HEK293T (cell line): ENCODE results near the gene CHIT1.
"Not testable (repeated sequence)": the region's sequence is repeated elsewhere in the genome, so short reads cannot be mapped to it uniquely, and the experiment has no call there.

Experiments
- ARNT ChIP-seq: fragments of 450-650 bp; IDR thresholded peaks from 2 replicates; pipeline ENCODE4 v1.6.1; 2017; ENCODE audit warnings: mild to moderate bottlenecking
- BHLHE40 ChIP-seq: fragments of 450-650 bp; IDR thresholded peaks from 2 replicates; pipeline ENCODE4 v1.6.1; 2016; ENCODE audit warnings: mild to moderate bottlenecking, moderate library complexity, borderline replicate concordance
- ELF4 ChIP-seq: fragments of 450-650 bp; IDR thresholded peaks from 2 replicates; pipeline ENCODE4 v1.6.1; 2017; ENCODE audit warnings: antibody characterized with exemption
- FOXA1 ChIP-seq: fragments of 450-650 bp; IDR thresholded peaks from 2 replicates; pipeline ENCODE4 v1.6.1; 2016; ENCODE audit warnings: mild to moderate bottlenecking
- FOXK2 ChIP-seq: fragments of 450-650 bp; IDR thresholded peaks from 2 replicates; pipeline ENCODE4 v1.6.1; 2016; ENCODE audit warnings: mild to moderate bottlenecking
- HDGF ChIP-seq: fragments of 450-650 bp; IDR thresholded peaks from 2 replicates; pipeline ENCODE4 v1.6.1; 2017; ENCODE audit warnings: antibody characterized with exemption, borderline replicate concordance
- LEF1 ChIP-seq: fragments of 450-650 bp; IDR thresholded peaks from 2 replicates; pipeline ENCODE4 v1.6.1; 2017; ENCODE audit warnings: mild to moderate bottlenecking, borderline replicate concordance
- NFRKB ChIP-seq: fragments of 450-650 bp; IDR thresholded peaks from 2 replicates; pipeline ENCODE4 v1.6.1; 2016; ENCODE audit warnings: mild to moderate bottlenecking, moderate library complexity
- PKNOX1 ChIP-seq: fragments of 450-650 bp; IDR thresholded peaks from 2 replicates; pipeline ENCODE4 v1.6.1; 2016
- SUZ12 ChIP-seq: fragments of 450-650 bp; IDR thresholded peaks from 2 replicates; pipeline ENCODE4 v1.6.1; 2016; ENCODE audit warnings: mild to moderate bottlenecking

- not testable (repeated sequence) for TF ChIP-seq FOXK2, ARNT, HDGF, SUZ12, PKNOX1, NFRKB, ELF4, FOXA1, LEF1, BHLHE40
Observed at GRCh38 chr1:203234901-203235300, 5.4 kb upstream of the CHIT1 start.
